ENCODE data around the gene PRLR.

PRLR gene

DNA sequence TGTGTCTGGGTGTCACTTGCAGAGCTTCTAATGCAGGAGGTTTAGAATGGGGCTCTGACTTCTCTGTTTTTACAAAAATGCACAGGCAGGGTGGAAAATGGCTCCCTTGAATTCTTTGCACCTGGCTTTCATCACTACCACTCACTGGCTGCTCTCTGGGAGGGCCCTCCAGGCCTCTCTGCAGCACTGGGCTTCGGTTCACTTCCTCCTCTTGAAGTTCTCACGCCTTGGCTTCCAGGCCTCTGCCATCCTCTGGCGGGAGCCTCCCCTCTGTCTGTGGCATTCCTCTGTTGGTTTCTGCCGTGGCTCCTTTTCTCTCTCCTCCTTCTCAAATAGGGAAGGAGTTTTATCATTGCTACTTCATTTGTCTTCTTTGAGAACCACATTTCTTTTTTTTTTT lies 2.8 kb upstream of the PRLR start:
- no peak for DNase-seq

- no peak for DNase-seq
Observed at GRCh38 chr5:35232124-35232523, 1.8 kb upstream of the PRLR start.

- DNase-seq = peak; percentile 14
Observed at GRCh38 chr5:35229076-35230037, 930 bp downstream of the PRLR start.

DNA sequence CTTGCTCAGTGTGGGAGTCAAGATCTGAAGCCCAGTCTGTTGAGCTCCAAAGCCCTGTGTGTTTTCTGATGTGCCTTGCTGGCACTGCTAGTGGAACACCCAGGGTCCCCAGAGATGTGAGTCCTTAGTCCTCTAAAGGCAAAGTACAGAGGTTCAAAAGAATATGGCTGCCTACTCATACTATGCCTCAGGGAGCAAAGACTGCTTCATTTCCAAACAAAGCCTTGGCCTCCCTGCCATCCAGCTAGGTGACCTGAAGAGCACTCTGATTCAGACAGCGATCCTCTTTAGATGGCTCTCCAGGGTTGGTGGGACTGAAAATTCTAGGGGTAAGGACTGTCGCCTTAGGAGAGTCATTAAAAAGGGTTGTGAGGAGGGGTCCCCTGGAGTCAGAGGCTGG lies 2.0 kb downstream of the PRLR start:
- DNase-seq = no peak

GRCh38 chr5:35227720-35228119 lies 2.6 kb downstream of the PRLR start:
- no peak for DNase-seq

DNA sequence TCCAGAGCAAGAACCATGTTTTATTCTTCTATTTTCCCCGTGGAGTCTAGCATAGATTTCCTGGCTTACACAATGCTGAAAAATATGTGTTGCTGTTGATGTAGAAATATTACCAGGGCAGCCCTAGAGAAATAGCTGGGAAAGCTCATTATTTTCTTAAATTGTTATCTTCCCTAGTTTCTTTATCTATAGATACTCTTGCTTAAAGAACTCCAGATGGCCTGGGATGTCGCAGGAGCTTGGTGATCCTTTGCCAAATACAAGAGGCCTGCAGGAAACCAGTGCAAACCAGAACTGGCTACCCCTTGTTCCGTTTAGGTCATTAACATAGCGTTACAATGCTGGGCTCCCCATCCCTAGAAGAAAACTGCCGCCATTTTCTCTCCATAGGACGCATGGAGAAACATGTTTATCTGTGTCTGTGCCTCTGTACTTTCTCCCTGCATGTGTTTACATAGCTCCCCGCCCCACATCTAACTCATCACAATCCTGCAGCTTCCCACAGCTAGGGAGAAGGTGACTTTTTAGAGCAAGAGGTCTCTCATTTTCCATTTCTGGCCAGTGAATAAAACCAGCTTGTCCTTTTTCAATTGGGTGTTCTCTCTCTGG lies 6.4 kb downstream of the PRLR start:
- DNase-seq = no peak

- DNase-seq = no peak
Observed at GRCh38 chr5:35220967-35221366, 9.3 kb downstream of the PRLR start.

DNA sequence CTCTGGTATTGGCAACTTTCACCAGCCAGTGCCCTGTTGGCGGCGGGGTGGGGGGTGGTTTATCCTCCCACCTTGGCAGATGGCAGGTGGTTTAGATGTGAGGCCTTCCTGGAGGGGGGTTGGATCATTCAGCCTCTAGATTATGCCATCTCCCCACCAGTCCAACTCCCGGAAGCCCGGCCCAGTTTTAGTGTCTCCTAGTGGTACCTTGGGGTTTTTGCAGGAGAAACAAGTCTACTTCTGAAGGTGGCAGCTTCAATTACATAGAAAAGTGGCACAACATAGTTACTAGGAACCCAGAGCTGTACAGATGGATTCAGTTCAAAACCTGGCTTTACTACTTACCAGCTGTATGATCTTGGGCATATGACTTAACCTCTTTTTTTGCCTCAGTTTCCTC lies 11.3 kb downstream of the PRLR start:
- no peak for DNase-seq

- DNase-seq = no peak
Observed at GRCh38 chr5:35214051-35214450, 16.2 kb downstream of the PRLR start.

DNA sequence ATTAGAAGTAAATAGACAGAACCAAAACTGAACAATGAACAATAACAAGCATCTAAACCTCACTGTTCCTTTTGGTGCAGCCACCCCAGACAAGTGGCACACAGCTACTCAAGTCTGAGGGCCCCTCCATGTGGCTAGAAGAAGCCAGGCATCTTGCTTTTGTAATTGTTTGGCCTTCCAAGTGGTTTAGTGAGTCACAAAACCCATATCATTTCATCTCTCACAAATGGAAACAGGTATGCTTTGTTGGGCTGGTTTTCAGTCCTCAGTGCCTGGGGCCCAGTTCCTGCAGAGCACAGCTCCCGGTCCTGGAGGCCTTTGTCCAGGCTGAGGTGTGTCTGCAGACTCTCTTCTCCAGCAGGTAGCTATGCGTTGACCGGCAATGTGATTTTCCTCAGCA lies 16.7 kb downstream of the PRLR start:
- peak; percentile 5 for DNase-seq

DNA sequence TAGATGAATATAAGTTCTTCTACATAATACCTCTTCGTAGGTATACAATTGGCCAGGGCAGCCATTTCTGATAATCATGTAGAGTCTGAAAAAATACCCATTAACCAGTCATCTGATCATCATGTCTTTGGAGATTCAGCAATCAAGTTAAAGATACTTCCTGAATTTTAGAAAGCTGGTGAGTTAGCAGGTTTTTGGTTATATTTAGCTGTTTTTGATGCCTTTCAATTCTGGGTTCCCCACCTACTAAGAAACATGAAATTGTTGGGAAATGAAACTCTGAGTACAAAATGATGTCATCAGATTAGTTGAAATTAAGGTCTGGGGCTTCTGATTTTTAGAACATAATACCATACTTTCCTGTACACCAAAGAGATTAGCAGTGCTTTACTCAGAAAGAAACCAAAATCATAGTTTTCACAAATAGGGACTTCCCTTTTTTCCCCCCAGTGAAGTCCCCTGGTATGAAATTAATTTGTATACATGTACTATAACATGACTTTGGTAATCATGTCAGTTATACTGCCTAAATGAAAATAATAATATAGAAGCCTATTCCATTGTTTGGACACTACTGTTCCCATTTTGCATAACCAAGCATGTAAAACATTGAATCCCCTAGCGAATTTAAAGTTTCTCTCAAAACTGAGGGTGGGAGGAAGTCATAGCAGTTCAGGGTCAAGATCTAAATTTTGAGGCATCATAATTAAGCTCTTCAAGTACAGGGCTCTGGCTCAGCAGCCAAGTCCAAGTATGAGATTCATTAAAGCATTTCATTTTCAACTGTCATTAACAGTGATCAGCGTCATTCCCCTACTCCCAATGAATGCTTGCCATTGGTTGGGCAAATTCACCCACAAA lies 17.9 kb downstream of the PRLR start:
- DNase-seq = no peak

DNA sequence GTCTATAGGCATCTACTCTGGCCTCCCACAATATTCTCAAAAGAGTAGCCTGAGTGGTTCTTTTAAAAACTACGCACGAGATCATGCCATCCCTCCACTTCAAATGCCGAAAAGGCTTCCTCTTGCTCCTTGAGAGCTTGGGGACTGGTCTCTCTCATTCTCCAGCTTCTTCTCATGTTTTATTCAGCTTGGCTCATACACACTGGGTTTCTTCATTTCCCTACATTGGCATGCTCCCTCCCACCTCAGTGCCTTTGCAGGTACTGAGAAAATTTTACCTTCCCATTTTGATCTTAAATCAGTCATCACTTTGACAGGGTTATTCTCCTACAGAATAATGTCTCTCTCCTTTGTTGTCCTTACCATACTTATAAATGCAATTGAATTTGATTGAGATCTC lies 20.4 kb downstream of the PRLR start:
- DNase-seq = no peak

GRCh38 chr5:35205606-35206005 lies 24.7 kb downstream of the PRLR start:
- DNase-seq = no peak

DNA sequence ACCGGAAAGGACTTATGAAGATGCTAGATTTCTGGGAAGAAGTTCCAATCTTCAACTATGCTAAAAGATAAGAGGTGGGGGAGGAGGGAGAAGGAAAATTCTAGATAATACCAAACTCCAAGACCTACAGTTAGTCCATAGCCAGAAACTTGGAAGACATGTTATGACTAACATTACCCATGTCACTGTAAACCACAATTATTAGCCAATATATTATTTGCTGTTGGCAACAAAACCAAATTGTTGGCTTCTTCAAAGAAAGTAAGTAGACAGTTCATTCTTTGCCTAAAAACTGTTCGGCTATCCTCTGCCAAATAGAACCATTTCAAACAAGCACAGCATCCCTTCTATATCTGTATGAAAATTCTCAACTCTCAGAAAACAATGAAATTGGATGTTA lies 25.1 kb downstream of the PRLR start:
- no peak for DNase-seq

GRCh38 chr5:35203403-35203802 lies 26.9 kb downstream of the PRLR start:
- no peak for DNase-seq

DNA sequence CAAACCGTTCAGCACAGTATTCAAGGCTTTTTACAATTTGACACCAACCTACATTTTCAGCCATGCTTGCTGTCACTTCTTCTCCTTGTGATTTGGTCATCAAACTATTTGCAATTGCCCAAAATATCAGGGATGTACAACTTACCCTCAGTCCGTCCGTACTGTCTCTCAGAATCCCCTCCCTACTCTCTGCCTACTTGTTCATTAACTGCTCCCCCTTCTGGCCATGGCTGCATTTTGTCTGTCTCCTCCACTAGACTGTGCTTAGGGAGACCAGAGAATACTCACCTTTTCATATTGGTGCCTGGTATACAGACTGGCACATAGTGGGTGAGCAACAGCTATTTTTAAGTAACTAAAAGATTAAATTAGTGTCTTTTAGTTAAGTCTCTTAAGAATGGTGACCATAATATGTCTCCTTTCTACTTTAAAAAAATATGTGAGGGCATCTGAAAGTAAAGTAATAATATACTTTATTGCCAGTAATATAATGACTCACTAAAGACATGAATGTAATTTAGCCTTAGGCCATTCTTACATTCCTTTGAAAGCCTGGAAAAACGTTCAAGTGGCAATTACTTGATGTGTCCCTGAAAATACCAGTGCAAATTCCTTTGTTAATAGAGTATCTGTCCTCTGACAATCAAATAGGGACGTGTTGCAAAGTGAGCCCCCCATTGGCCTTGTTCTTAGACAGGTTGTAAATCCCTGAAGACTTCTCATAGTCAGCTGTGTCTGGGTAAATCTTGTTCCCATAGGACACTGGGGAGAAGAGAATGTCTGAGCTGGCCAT lies 27.8 kb downstream of the PRLR start:
- peak; percentile 61 for DNase-seq

DNA sequence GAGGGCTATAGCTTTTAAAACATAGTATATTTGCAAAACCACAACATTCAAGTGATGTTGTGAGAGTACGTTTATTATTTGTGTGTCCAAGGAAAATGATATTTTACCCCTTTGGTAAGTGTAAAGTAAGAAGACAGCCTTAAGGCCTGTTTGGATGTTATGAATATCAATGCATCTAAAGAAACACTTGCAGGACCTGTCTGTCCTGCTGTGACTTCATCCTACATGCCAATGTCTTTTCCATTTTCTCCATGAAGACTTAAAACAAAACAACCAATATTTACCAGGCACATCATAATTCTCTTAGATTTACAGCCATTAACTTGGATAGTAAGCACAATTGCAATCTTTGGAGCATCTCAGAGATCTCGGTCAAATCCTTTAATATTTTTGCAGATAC lies 29.0 kb downstream of the PRLR start:
- DNase-seq = no peak

GRCh38 chr5:35199886-35200285 lies 30.4 kb downstream of the PRLR start:
- DNase-seq = no peak

GRCh38 chr5:35198686-35199085 lies 31.6 kb downstream of the PRLR start:
- no peak for DNase-seq

- no peak for DNase-seq
Observed at GRCh38 chr5:35198075-35198474, 32.2 kb downstream of the PRLR start.

DNA sequence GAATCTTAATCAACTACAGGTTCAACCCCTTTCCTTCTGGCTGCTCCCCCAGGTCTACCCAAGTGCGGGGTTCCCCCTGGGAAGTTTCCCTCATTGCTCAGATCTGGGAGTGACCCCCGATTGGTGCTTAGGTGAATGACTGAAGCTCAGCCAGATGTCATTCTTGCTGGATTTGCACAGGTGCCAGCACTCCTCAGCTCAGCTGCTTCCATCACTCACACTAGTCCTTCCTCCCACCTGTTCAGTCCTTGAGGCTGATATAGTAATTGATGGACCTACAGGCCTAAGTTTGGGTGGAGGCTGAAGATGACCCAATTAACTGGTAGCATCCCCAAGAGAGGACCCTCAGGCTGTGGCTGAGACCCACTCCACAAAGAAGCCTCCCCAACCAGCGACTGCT lies 32.9 kb downstream of the PRLR start:
- no peak for DNase-seq

GRCh38 chr5:35195472-35195852 lies 34.8 kb downstream of the PRLR start:
- no peak for DNase-seq
